H9 (cell line): ENCODE measurements around the gene ABCF2. TPM values are rescaled to one million over a fixed set of nuclear protein-coding genes. Genes with fewer than 3 reads are reported as not detected.

Experiments
- DNase-seq: peaks from one replicate; pipeline ENCODE4 v3.0.0-alpha.2; 2017
- H2AFZ ChIP-seq: one replicate; pipeline ENCODE4 v1.6.1; 2013; ENCODE audit warnings: mild to moderate bottlenecking, low read length, control low read depth, moderate library complexity
- H2AK5ac ChIP-seq: 2 replicates; pipeline ENCODE4 v1.6.1; 2013; ENCODE audit warnings: low read length, control low read depth, mixed read lengths; ENCODE audit not compliant: insufficient read length
- H2BK120ac ChIP-seq: one replicate; pipeline ENCODE4 v1.6.1; 2013; ENCODE audit warnings: low read depth, mild to moderate bottlenecking, low read length, control low read depth, inconsistent platforms; ENCODE audit not compliant: poor library complexity, severe bottlenecking
- H2BK12ac ChIP-seq: 2 replicates; pipeline ENCODE4 v1.6.1; 2013; ENCODE audit warnings: low read length, control low read depth, mixed read lengths, low read depth; ENCODE audit not compliant: insufficient read length
- H2BK15ac ChIP-seq: 2 replicates; pipeline ENCODE4 v1.6.1; 2013; ENCODE audit warnings: low read depth, low read length, control low read depth
- H2BK20ac ChIP-seq: one replicate; pipeline ENCODE4 v1.6.1; 2013; ENCODE audit warnings: low read depth, mild to moderate bottlenecking, low read length, control low read depth, inconsistent platforms; ENCODE audit not compliant: poor library complexity, severe bottlenecking
- H2BK5ac ChIP-seq: 2 replicates; pipeline ENCODE4 v1.6.1; 2013; ENCODE audit warnings: low read length, control low read depth, mixed read lengths; ENCODE audit not compliant: insufficient read length
- H3K14ac ChIP-seq: 2 replicates; pipeline ENCODE4 v1.6.1; 2013; ENCODE audit warnings: low read length, control low read depth; ENCODE audit not compliant: insufficient read depth
- H3K18ac ChIP-seq: 2 replicates; pipeline ENCODE4 v1.6.1; 2013; ENCODE audit warnings: low read depth, mild to moderate bottlenecking, mixed read lengths, low read length, control low read depth; ENCODE audit not compliant: insufficient read length
- H3K23ac ChIP-seq: 2 replicates; pipeline ENCODE4 v1.6.1; 2013; ENCODE audit warnings: low read length, control low read depth, mixed read lengths, low read depth; ENCODE audit not compliant: insufficient read length
- H3K23me2 ChIP-seq: 2 replicates; pipeline ENCODE4 v1.6.1; 2013; ENCODE audit warnings: low read depth, mild to moderate bottlenecking, mixed read lengths, low read length, control low read depth; ENCODE audit not compliant: insufficient read length, poor library complexity, severe bottlenecking
- H3K27ac ChIP-seq: 2 replicates; pipeline ENCODE4 v1.5.1; 2013; ENCODE audit warnings: low read length, control low read depth, mixed read lengths, low read depth; ENCODE audit not compliant: insufficient read length
- H3K27me3 ChIP-seq: 2 replicates; pipeline ENCODE4 v1.6.1; 2013; ENCODE audit warnings: low read length, control low read depth, inconsistent platforms; ENCODE audit not compliant: insufficient read depth
- H3K4ac ChIP-seq: 2 replicates; pipeline ENCODE4 v1.6.1; 2013; ENCODE audit warnings: low read depth, mild to moderate bottlenecking, control low read depth, inconsistent platforms, low read length, moderate library complexity
- H3K4me1 ChIP-seq: 2 replicates; pipeline ENCODE4 v1.6.1; 2013; ENCODE audit warnings: low read length, control low read depth, inconsistent platforms; ENCODE audit not compliant: insufficient read depth
- H3K4me2 ChIP-seq: 2 replicates; pipeline ENCODE4 v1.6.1; 2013; ENCODE audit warnings: low read length, control low read depth, mixed read lengths; ENCODE audit not compliant: insufficient read length, insufficient read depth
- H3K56ac ChIP-seq: 2 replicates; pipeline ENCODE4 v1.6.1; 2013; ENCODE audit warnings: low read depth, mild to moderate bottlenecking, mixed read lengths, low read length, control low read depth; ENCODE audit not compliant: insufficient read length
- H3K79me1 ChIP-seq: 2 replicates; pipeline ENCODE4 v1.6.1; 2013; ENCODE audit warnings: low read depth, mild to moderate bottlenecking, moderate library complexity, low read length, control low read depth, inconsistent platforms; ENCODE audit not compliant: insufficient read depth, poor library complexity, severe bottlenecking
- H3K79me2 ChIP-seq: 2 replicates; pipeline ENCODE4 v1.6.1; 2013; ENCODE audit warnings: low read length, control low read depth, inconsistent platforms; ENCODE audit not compliant: insufficient read depth
- H3K9ac ChIP-seq: 2 replicates; pipeline ENCODE4 v1.6.1; 2013; ENCODE audit warnings: low read length, control low read depth, mixed read lengths; ENCODE audit not compliant: insufficient read length; ENCODE audit errors: extremely low read depth
- H3K9me3 ChIP-seq: one replicate; pipeline ENCODE4 v1.6.1; 2013; ENCODE audit warnings: low read depth, low read length, inconsistent platforms; ENCODE audit not compliant: control insufficient read depth
- H3T11ph ChIP-seq: one replicate; pipeline ENCODE4 v1.6.1; 2013; ENCODE audit warnings: mild to moderate bottlenecking, low read length, control low read depth, inconsistent platforms
- H4K20me1 ChIP-seq: one replicate; pipeline ENCODE4 v1.6.1; 2013; ENCODE audit not compliant: control insufficient read depth, insufficient read length, insufficient read depth
- H4K5ac ChIP-seq: 2 replicates; pipeline ENCODE4 v1.6.1; 2013; ENCODE audit warnings: low read depth, mild to moderate bottlenecking, mixed read lengths, low read length, control low read depth; ENCODE audit not compliant: insufficient read length
- H4K8ac ChIP-seq: replicated peaks from 2 replicates; pipeline ENCODE4 v1.6.1; 2013; ENCODE audit warnings: low read length, control low read depth, mixed read lengths, low read depth; ENCODE audit not compliant: insufficient read length
- H4K91ac ChIP-seq: 2 replicates; pipeline ENCODE4 v1.6.1; 2013; ENCODE audit warnings: low read depth, mild to moderate bottlenecking, moderate library complexity, mixed read lengths, low read length, control low read depth; ENCODE audit not compliant: insufficient read length
- H3K27ac Mint-ChIP-seq, 3 experiments: 2 replicates in 2 of 3; 3 replicates in 1 of 3; pipeline ENCODE4 v1.8.0; 2020 to 2021; ENCODE audit warnings: mixed read lengths in 3 of 3, mild to moderate bottlenecking in 1 of 3, moderate library complexity in 1 of 3
- H3K27me3 Mint-ChIP-seq: 2 replicates; pipeline ENCODE4 v1.8.0; 2021; ENCODE audit warnings: low read depth, mild to moderate bottlenecking, moderate library complexity, mixed read lengths
- H3K36me3 Mint-ChIP-seq, 3 experiments: 2 replicates in 2 of 3; 3 replicates in 1 of 3; pipeline ENCODE4 v1.8.0; 2020 to 2021; ENCODE audit warnings: low read depth in 3 of 3, mixed read lengths in 3 of 3; ENCODE audit not compliant: insufficient read depth in 1 of 3
- H3K4me1 Mint-ChIP-seq, 2 experiments: 2 replicates each; pipeline ENCODE4 v1.8.0; 2020; ENCODE audit warnings: mixed read lengths in 2 of 2
- H3K4me3 Mint-ChIP-seq, 2 experiments: 2 replicates in 1 of 2; 3 replicates in 1 of 2; pipeline ENCODE4 v1.8.0; 2020 to 2021; ENCODE audit warnings: mild to moderate bottlenecking in 2 of 2, mixed read lengths in 2 of 2, moderate library complexity in 1 of 2
- H3K9me3 Mint-ChIP-seq, 2 experiments: 2 replicates in 1 of 2; 3 replicates in 1 of 2; pipeline ENCODE4 v1.8.0; 2020; ENCODE audit warnings: mild to moderate bottlenecking in 2 of 2, mixed read lengths in 2 of 2, moderate library complexity in 1 of 2
- CTCF ChIP-seq: fragments of 200-600 bp; sonication (generic); conservative IDR thresholded peaks from 3 replicates; pipeline ENCODE4 v1.8.0; 2021; ENCODE audit warnings: antibody characterized with exemption, mild to moderate bottlenecking
- WGBS: extraction: QIAGEN DNeasy Blood & Tissue Kit; methylation state at CpG from one replicate; pipeline ENCODE4 v1.1.7; 2013; ENCODE audit warnings: missing lambda C conversion rate, low lambda C conversion rate, mixed read lengths; ENCODE audit not compliant: insufficient read length; ENCODE audit errors: extremely low coverage; 5-methylcytosine and 5-hydroxymethylcytosine counted together
- total RNA-seq: library from RNA; stranded (reverse); gene quantifications from 2 replicates; pipeline ENCODE4 v1.2.1, GENCODE V29; 2021

Gene ABCF2
- total RNA-seq, 1 experiment from 2014 or later: 70.1 TPM

- Histone ChIP-seq H3K14ac (no peak overlapping the region), H2AK5ac (no peak overlapping the region), H3K79me2 (no peaks in the 10 kb centered on the region), H3K23me2 (no peaks in the 10 kb centered on the region), H3K9ac (no peak overlapping the region), H3K79me1 (no peaks in the 10 kb centered on the region), H3T11ph (no peak overlapping the region), H3K4me2 (no peak overlapping the region), H2BK120ac (no peak overlapping the region), H4K91ac (no peak overlapping the region), H3K27ac (no peak overlapping the region), H2AFZ (no peak overlapping the region), H4K8ac (no peak overlapping the region), H4K5ac (no peak overlapping the region), H3K27me3 (no peaks in the 10 kb centered on the region), H3K23ac (no peak overlapping the region), H2BK5ac (no peak overlapping the region), H3K56ac (no peak overlapping the region), H3K9me3 (no peaks in the 10 kb centered on the region), H2BK12ac (no peak overlapping the region), H4K20me1 (no peaks in the 10 kb centered on the region), H2BK20ac (no peak overlapping the region), H3K18ac (no peak overlapping the region), H3K4me1 (peaks cover 5% of the 10 kb centered on the region; the same call in 1 of the 2 replicates), H2BK15ac (no peak overlapping the region), H3K4ac (no peak overlapping the region)
- Mint-ChIP-seq H3K4me3 (no peak overlapping the region), H3K36me3 (peaks cover 43 to 73% (median 56%) of the 10 kb centered on the region in 3 experiments; a peak in 6 of 7 replicates), H3K4me1 (peaks cover 13 to 16% of the 10 kb centered on the region in 2 experiments), H3K27ac (no peak overlapping the region), H3K9me3 (no peaks in the 10 kb centered on the region), H3K27me3 (peaks cover 2% of the 10 kb centered on the region; the same call in 1 of the 2 replicates)
- TF ChIP-seq CTCF: no peak
- no peak for DNase-seq
- WGBS: no CpG with 5 or more reads among the region's 3 CpGs
These were observed 13.2 kb downstream of the ABCF2 start for GRCh38 chr7:151213826-151214225.
